ENCODE data around the gene EYS.

DNA sequence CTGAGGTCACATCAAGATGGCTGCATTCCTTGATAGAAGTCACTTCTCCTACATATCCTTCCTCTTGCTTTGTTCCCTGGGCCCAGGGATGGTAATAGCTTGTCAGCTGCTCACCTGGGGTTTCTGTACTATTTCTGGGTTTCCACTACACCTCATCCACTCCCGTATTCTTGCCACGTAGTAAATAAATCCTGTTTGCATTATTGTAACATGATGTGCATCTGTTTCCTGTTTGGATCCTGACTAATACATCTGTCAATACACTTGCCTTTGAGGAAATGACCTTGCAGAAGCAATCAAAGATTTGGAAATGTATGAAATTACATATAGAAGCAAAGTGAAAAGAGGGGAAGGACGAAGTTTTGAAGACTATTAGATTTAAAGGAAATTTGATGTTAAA lies 1452.5 kb downstream of the EYS start:
- no peak for TF ChIP-seq EZH2 (IDR thresholded peaks at IDR 0.05)
- no peak for TF ChIP-seq POLR2AphosphoS5 (IDR thresholded peaks at IDR 0.05; ENCODE audit: borderline replicate concordance, low read depth, low read length)
- no peak for TF ChIP-seq FOXP2 (optimal IDR thresholded peaks at IDR 0.05; ENCODE audit: control extremely low read depth, extremely low read length, insufficient read depth)

Measured in SK-N-MC (cell line).